Esophagus squamous epithelium (tissue), 5 donors: Measurements from ENCODE around the gene MACO1. TPM values are rescaled to one million over a fixed set of nuclear protein-coding genes. Genes with fewer than 3 reads are reported as not detected.
A peak's percentile ranks its signal among the peaks of the same experiment; 100 is the strongest.

Experiments used
- DNase-seq: peaks from one replicate; lab custom pipeline; 2025; lab: John Stamatoyannopoulos, UW
- H3K27ac ChIP-seq, 4 donors: fragments of 200-600 bp; sonication (generic); one replicate each; pipeline ENCODE4 v1.5.1; 2016 to 2019; ENCODE audit warnings: mild to moderate bottlenecking in 1 of 4
- H3K27me3 ChIP-seq, 4 donors: fragments of 200-600 bp; sonication (generic); 1 replicate in 3 of 4; 2 replicates in 1 of 4; pipeline versions ENCODE4 v1.5.1 to v1.6.0; 2017 to 2021; ENCODE audit warnings: antibody characterized with exemption in 1 of 4
- H3K36me3 ChIP-seq, 3 donors: fragments of 200-600 bp; sonication (generic); one replicate each; pipeline ENCODE4 v1.5.1; 2016 to 2019
- H3K4me1 ChIP-seq, 3 donors: fragments of 200-600 bp; sonication (generic); one replicate each; pipeline ENCODE4 v1.5.1; 2017 to 2019
- H3K4me3 ChIP-seq, 4 donors: fragments of 200-600 bp; sonication (generic); 1 replicate in 3 of 4; 2 replicates in 1 of 4; pipeline ENCODE4 v1.5.1; 2016 to 2019; ENCODE audit warnings: mild to moderate bottlenecking in 2 of 4, moderate library complexity in 1 of 4
- H3K9me3 ChIP-seq, 3 donors: fragments of 200-600 bp; sonication (generic); one replicate each; pipeline ENCODE4 v1.5.1; 2016 to 2019
- POLR2A ChIP-seq, 4 donors: fragments of 450-650 bp; IDR thresholded peaks; one replicate each; pipeline ENCODE4 v1.6.1; 2017; ENCODE audit warnings: antibody characterized with exemption in 4 of 4, mild to moderate bottlenecking in 4 of 4, moderate library complexity in 3 of 4
- WGBS, 2 donors: methylation state at CpG; one replicate each; pipeline ENCODE4 v1.1.5; 2018; 5-methylcytosine and 5-hydroxymethylcytosine counted together
- intact Hi-C: fragments of 100-400 bp; cut with DNase I; formaldehyde crosslinking; loops from one replicate; pipeline ENCODE4 v1.15.0; 2022
- total RNA-seq, 4 donors: library from RNA; depleted of rRNA; stranded (reverse); fragments of >200 nt; gene quantifications; one replicate each; pipeline ENCODE4 v1.1.0, GENCODE V29; 2016
- TF ChIP-seq, protein P1 (sequence below), 6 experiments: fragments of 450-650 bp in 4 of 6; fragments of 200-600 bp in 2 of 6; sonication (generic) in 2 of 6; IDR thresholded peaks; one replicate each; pipeline ENCODE4 v1.5.1; 2016 to 2019; ENCODE audit warnings: antibody characterized with exemption in 6 of 6, mild to moderate bottlenecking in 4 of 6, moderate library complexity in 4 of 6
- donor health status: DM: yes; HTN: yes; CAD: no.

The MACO1 gene
- total RNA-seq, 4 donors from 2014 or later = 14.4 to 18.8 (median 14.9) TPM

DNA sequence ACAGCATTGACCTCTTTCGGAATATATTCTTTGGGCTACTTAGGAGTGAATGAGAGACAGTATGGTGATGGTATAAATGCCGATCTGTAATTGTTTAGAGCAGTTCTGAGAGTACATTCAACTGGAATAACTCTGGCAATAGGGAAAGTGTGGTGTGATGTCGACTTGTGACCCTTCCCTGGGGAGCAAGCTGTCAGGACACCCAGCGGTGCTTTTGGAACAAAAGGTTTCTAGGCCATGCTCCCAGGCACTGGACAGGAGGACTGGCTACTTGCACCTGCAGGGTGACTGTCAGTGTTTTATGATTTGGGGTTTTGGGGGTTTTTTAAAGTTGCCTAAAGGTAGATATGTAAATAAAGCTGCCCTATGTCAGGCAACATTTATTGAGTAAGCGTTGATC, 50.9 kb downstream of the MACO1 start:
- DNase-seq = no peak
- Histone ChIP-seq H3K9me3 (no peaks in the 10 kb centered on the region), H3K27me3 (no peaks in the 10 kb centered on the region), H3K36me3 (peaks cover 0 to 33% (median 5%) of the 10 kb centered on the region in 3 donors), H3K27ac (peak overlapping the region in 3 of 4 donors; percentile 18 to 65 (median 50)), H3K4me3 (no peak overlapping the region), H3K4me1 (peaks cover 7 to 85% (median 36%) of the 10 kb centered on the region in 3 donors)
- TF ChIP-seq, protein P1, sequence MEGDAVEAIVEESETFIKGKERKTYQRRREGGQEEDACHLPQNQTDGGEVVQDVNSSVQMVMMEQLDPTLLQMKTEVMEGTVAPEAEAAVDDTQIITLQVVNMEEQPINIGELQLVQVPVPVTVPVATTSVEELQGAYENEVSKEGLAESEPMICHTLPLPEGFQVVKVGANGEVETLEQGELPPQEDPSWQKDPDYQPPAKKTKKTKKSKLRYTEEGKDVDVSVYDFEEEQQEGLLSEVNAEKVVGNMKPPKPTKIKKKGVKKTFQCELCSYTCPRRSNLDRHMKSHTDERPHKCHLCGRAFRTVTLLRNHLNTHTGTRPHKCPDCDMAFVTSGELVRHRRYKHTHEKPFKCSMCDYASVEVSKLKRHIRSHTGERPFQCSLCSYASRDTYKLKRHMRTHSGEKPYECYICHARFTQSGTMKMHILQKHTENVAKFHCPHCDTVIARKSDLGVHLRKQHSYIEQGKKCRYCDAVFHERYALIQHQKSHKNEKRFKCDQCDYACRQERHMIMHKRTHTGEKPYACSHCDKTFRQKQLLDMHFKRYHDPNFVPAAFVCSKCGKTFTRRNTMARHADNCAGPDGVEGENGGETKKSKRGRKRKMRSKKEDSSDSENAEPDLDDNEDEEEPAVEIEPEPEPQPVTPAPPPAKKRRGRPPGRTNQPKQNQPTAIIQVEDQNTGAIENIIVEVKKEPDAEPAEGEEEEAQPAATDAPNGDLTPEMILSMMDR (IDR thresholded peaks at IDR 0.05) = no peak
- TF ChIP-seq POLR2A (IDR thresholded peaks at IDR 0.05) = no peak
- WGBS, 2 donors = 70 to 80% methylated on average over 5 of the region's 5 CpGs
- intact Hi-C loops = no loop called here

DNA sequence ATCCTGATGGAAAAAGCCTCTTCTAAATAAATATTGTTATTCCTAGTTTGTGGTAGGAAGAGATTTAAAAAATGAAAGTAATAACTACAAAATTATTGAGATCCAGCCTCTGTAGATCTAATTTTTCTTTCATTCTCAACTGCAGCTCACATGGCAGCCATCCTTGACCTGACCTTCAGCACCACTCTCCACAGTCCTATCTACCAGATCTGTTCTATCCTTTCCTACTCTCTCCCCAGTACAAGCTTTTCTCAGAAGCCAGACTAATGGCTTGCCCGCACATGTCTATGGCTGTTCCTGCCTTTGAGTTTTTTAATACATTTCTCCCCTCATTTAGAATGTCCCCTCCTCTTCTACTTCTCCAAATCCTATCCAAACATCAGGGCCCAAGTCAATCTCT, 51.5 kb downstream of the MACO1 start:
- peaks cover 7 to 79% (median 30%) of the 10 kb centered on the region in 3 donors for H3K4me1 ChIP-seq
- H3K4me3 ChIP-seq = no peak overlapping the region
- no peaks in the 10 kb centered on the region for H3K27me3 ChIP-seq
- peak overlapping the region in 3 of 4 donors; percentile 18 to 65 (median 50) for H3K27ac ChIP-seq
- 24 to 41% methylated on average over 1 of the region's 1 CpG for WGBS, 2 donors
- intact Hi-C loops = no loop called here
- no peak for DNase-seq
- TF ChIP-seq POLR2A (IDR thresholded peaks at IDR 0.05) = no peak
- TF ChIP-seq, protein P1 (IDR thresholded peaks at IDR 0.05) = no peak
- H3K9me3 ChIP-seq = no peaks in the 10 kb centered on the region
- peaks cover 0 to 38% (median 5%) of the 10 kb centered on the region in 3 donors for H3K36me3 ChIP-seq

DNA sequence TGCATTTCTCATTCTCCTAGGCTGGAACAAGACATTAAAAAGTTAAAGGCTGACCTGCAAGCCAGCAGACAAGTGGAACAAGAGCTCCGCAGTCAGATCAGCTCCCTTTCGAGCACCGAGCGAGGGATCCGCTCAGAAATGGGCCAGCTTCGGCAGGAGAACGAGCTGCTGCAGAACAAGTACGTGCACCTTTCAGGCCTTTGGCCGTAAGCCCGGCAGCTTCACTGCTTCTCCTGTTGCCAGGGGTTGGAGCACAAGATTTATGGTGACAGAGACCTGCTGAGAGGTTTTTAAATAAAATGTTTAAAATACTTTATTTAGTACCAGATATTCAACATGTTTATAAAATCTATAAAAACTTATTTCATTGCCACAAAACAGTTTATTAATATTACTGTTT, 53.4 kb downstream of the MACO1 start:
- TF ChIP-seq, protein P1 (IDR thresholded peaks at IDR 0.05) = no peak
- no peak for TF ChIP-seq POLR2A (IDR thresholded peaks at IDR 0.05)
- Histone ChIP-seq H3K27ac (peak overlapping the region in 3 of 4 donors; percentile 50 to 65 (median 61)), H3K4me3 (no peak overlapping the region), H3K4me1 (peaks cover 7 to 60% (median 13%) of the 10 kb centered on the region in 3 donors), H3K36me3 (peaks cover 0 to 53% (median 16%) of the 10 kb centered on the region in 3 donors), H3K9me3 (no peaks in the 10 kb centered on the region), H3K27me3 (no peaks in the 10 kb centered on the region)
- DNase-seq = no peak
- intact Hi-C loops = no loop called here
- WGBS, 2 donors = 37 to 43% methylated on average over 2 to 8 of the region's 10 CpGs

DNA sequence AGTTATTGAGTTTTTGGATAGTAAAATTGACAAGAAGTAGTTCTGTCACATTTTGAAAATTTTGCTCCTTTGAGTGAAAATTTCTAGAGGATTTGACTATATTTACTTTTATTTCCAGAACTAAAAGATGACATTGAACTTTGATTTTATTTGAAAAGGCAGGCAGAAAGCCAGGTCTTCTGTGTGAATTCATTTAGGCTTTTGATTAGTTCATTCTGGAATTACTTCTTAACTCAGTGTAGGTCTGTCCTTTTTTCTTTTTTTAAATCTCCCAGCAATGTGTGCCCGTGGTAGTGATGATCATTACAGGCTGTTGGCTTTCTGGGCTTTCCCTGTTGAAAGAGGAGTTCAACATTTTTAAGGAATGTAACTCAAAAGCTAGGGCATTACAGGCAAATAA, 53.8 kb downstream of the MACO1 start:
- Histone ChIP-seq H3K27ac (peak overlapping the region in 2 of 4 donors; percentile 61 to 65), H3K9me3 (no peaks in the 10 kb centered on the region), H3K36me3 (peaks cover 0 to 57% (median 16%) of the 10 kb centered on the region in 3 donors), H3K4me1 (peaks cover 7 to 56% (median 13%) of the 10 kb centered on the region in 3 donors), H3K4me3 (no peak overlapping the region), H3K27me3 (no peaks in the 10 kb centered on the region)
- WGBS, 2 donors = 20 to 36% methylated on average over 1 of the region's 1 CpG
- intact Hi-C loops = no loop called here
- TF ChIP-seq, protein P1 (IDR thresholded peaks at IDR 0.05) = no peak
- no peak for TF ChIP-seq POLR2A (IDR thresholded peaks at IDR 0.05)
- no peak for DNase-seq

DNA sequence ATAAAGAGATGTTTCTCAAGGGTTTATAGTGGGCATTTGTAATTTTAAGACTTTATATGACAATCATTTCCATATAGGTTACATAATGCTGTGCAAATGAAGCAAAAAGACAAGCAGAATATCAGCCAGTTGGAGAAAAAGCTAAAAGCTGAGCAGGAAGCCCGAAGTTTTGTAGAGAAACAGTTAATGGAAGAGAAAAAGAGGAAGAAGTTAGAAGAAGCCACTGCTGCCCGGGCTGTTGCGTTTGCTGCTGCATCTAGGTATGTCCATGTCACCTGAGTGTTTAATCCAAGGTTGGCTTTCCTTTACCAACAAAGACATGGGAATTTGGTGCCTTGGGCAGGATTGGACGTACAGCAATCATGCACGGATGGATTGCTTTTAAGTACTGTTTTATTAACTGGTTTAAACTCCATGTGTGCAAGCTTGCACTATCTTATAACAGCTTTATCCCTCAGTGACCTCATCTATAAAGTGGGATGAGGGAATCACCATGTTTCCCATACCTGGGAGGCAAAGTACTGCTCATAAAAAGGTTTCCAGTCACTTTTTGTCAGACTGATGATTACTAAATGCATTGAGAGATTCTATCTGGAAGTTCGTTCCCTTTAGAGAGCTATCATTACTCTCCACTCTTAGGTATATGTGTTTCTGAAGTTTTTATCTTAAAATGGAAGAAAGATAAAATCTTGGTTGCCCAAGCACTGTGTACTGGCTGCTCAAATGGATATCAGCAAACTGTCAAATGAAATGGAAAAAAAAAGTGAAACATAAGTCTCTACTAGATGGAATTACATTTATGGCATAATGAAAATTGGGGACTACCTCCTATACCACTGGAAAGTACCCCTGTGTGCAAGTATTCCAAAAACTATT, 55.1 kb downstream of the MACO1 start:
- TF ChIP-seq, protein P1 (IDR thresholded peaks at IDR 0.05) = no peak
- no peak for TF ChIP-seq POLR2A (IDR thresholded peaks at IDR 0.05)
- Histone ChIP-seq H3K36me3 (peaks cover 0 to 68% (median 16%) of the 10 kb centered on the region in 3 donors), H3K27ac (peak overlapping the region in 1 of 4 donors; percentile 65), H3K9me3 (no peaks in the 10 kb centered on the region), H3K4me3 (no peak overlapping the region), H3K27me3 (no peaks in the 10 kb centered on the region), H3K4me1 (peaks cover 7 to 49% (median 13%) of the 10 kb centered on the region in 3 donors)
- 52 to 60% methylated on average over 6 of the region's 6 CpGs for WGBS, 2 donors
- DNase-seq = no peak
- intact Hi-C loops = no loop called here
